Measurements from ENCODE around the gene SGSH.

DNA sequence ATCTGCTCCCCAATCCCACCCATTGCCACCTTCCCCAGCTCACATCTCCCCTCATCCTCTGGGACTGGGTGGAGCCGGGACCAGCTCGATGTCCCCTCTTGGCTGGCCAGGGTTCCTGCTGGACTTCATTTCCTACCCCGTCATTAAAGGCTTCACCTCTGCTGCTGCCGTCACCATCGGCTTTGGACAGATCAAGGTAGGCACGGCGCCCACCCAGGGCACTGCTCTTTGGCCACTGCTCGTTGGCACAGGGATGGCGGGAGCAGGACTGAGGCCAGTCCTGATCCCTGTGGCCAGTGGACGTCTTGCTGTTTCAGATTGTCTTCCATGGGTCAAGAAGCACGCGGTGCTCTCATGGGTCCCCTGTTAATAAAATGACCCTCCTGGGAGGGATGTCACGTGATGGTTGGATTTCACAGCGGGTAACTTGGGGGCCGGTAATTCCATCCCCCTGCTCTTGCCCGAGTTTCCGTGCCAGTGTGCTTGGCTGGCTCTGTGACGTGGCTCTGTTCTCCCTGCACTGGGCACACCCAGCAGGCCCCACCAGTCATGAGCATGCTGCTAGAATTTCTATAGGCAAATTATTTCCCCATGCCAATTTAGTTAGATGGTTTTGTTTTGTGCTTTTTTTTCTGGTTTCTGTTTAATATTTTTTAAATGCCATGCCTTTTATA, 3.1 kb upstream of the SGSH start:
- TF ChIP-seq, protein P1, sequence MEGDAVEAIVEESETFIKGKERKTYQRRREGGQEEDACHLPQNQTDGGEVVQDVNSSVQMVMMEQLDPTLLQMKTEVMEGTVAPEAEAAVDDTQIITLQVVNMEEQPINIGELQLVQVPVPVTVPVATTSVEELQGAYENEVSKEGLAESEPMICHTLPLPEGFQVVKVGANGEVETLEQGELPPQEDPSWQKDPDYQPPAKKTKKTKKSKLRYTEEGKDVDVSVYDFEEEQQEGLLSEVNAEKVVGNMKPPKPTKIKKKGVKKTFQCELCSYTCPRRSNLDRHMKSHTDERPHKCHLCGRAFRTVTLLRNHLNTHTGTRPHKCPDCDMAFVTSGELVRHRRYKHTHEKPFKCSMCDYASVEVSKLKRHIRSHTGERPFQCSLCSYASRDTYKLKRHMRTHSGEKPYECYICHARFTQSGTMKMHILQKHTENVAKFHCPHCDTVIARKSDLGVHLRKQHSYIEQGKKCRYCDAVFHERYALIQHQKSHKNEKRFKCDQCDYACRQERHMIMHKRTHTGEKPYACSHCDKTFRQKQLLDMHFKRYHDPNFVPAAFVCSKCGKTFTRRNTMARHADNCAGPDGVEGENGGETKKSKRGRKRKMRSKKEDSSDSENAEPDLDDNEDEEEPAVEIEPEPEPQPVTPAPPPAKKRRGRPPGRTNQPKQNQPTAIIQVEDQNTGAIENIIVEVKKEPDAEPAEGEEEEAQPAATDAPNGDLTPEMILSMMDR (conservative IDR thresholded peaks at IDR 0.05 in 1 of 2, IDR thresholded peaks at IDR 0.05 in 1 of 2; ENCODE audit: extremely low read depth in 1 of 2, insufficient read depth in 1 of 2, low read depth in 1 of 2, low read length in 2 of 2) = no peak
- TF ChIP-seq EZH2 (IDR thresholded peaks at IDR 0.05; ENCODE audit: borderline replicate concordance, low read length) = no peak

All from mammary epithelial cell (primary cell).